GM12892 (cell line): ENCODE measurements around the gene NUDT5.
"Not testable (repeated sequence)": the region's sequence is repeated elsewhere in the genome, so short reads cannot be mapped to it uniquely, and the experiment has no call there.

ENCODE experiments used
- DNase-seq: peaks from one replicate; pipeline ENCODE4 v3.0.0; 2011; ENCODE audit not compliant: insufficient read length
- FAIRE-seq: peaks from 2 replicates; lab custom pipeline; 2011; peaks lifted over from hg19 to GRCh38; lab: Jason Lieb, UNC
- POLR2A ChIP-seq: IDR thresholded peaks from 2 replicates; pipeline ENCODE4 v1.6.1; 2011; ENCODE audit warnings: low read depth, low read length, control low read depth
- POLR2AphosphoS5 ChIP-seq: IDR thresholded peaks from 2 replicates; pipeline ENCODE4 v1.6.1; 2011; ENCODE audit warnings: low read depth, low read length, control low read depth
- TAF1 ChIP-seq: IDR thresholded peaks from 2 replicates; pipeline ENCODE4 v1.6.1; 2011; ENCODE audit warnings: low read depth, mild to moderate bottlenecking, control low read depth, low read length, borderline replicate concordance

The NUDT5 gene

GRCh38 chr10:12180221-12180974 is 15.3 kb downstream of the NUDT5 start:
- DNase-seq (no peak), FAIRE-seq (no peak)
- TF ChIP-seq POLR2A (no peak), TAF1 (no peak), POLR2AphosphoS5 (no peak)

- FAIRE-seq (no peak), DNase-seq (no peak)
- no peak for TF ChIP-seq POLR2AphosphoS5
- no peak for TF ChIP-seq TAF1
- no peak for TF ChIP-seq POLR2A
Observed at GRCh38 chr10:12179606-12180170, 16.0 kb downstream of the NUDT5 start.

- DNase-seq, result no peak
- no peak for FAIRE-seq
Observed at GRCh38 chr10:12177642-12178041, 18.0 kb downstream of the NUDT5 start.

GRCh38 chr10:12171512-12171911 is 24.2 kb downstream of the NUDT5 start:
- not testable (repeated sequence) for DNase-seq, FAIRE-seq

More at GRCh38 chr10:12177642-12178041, 18.0 kb downstream of the NUDT5 start:
- no peak for TF ChIP-seq POLR2AphosphoS5
- no peak for TF ChIP-seq TAF1
- TF ChIP-seq POLR2A, result no peak

GRCh38 chr10:12165999-12166775 is 29.5 kb downstream of the NUDT5 start:
- DNase-seq (no peak), FAIRE-seq (no peak)
- TF ChIP-seq POLR2AphosphoS5 (no peak), POLR2A (no peak), TAF1 (no peak)

GRCh38 chr10:12165036-12165435 is 30.7 kb downstream of the NUDT5 start:
- TF ChIP-seq TAF1, result no peak
- TF ChIP-seq POLR2AphosphoS5, result no peak
- no peak for TF ChIP-seq POLR2A
- DNase-seq (no peak), FAIRE-seq (no peak)

- no peak for DNase-seq
- TF ChIP-seq POLR2AphosphoS5, result no peak
- no peak for TF ChIP-seq POLR2A
- TF ChIP-seq TAF1, result no peak
- no peak for FAIRE-seq
Observed at GRCh38 chr10:12164085-12164484, 31.6 kb downstream of the NUDT5 start.

- TF ChIP-seq TAF1 (no peak), POLR2AphosphoS5 (no peak), POLR2A (no peak)
- FAIRE-seq, result no peak
- no peak for DNase-seq
Observed at GRCh38 chr10:12162927-12163326, 32.8 kb downstream of the NUDT5 start.

- TF ChIP-seq POLR2A (no peak), POLR2AphosphoS5 (no peak), TAF1 (no peak)
- FAIRE-seq, result no peak
Observed at GRCh38 chr10:12160664-12161063, 35.0 kb downstream of the NUDT5 start.

GRCh38 chr10:12158111-12158510 is 37.6 kb downstream of the NUDT5 start:
- DNase-seq (no peak), FAIRE-seq (no peak)
- TF ChIP-seq POLR2A (no peak), POLR2AphosphoS5 (no peak), TAF1 (no peak)

More at GRCh38 chr10:12160664-12161063, 35.0 kb downstream of the NUDT5 start:
- no peak for DNase-seq

GRCh38 chr10:12156367-12157123 is 39.1 kb downstream of the NUDT5 start:
- no peak for DNase-seq
- FAIRE-seq, result no peak
- TF ChIP-seq TAF1 (no peak), POLR2AphosphoS5 (no peak), POLR2A (no peak)
